Stimulated activated CD8-positive, alpha-beta memory T cell treated with anti-CD3 and anti-CD28 coated beads, Interleukin-15, amount 100 ng/mL, for 4 hours (primary cell): ENCODE data around the gene SIGLEC6.

Experiments used
- DNase-seq, 2 donors: peaks; one replicate each; pipeline ENCODE4 v3.0.0-alpha.2; 2020; ENCODE audit warnings: low read depth in 2 of 2

SIGLEC6 gene

GRCh38 chr19:51476164-51476563 lies 55.3 kb downstream of the SIGLEC6 start:
- no peak for DNase-seq

GRCh38 chr19:51473009-51473707 lies 58.3 kb downstream of the SIGLEC6 start:
- DNase-seq = peak; percentile 46 to 78

- DNase-seq = no peak
Measured at GRCh38 chr19:51472607-51473006, 58.9 kb downstream of the SIGLEC6 start.

- DNase-seq = no peak
Measured at GRCh38 chr19:51471527-51471926, 59.9 kb downstream of the SIGLEC6 start.

- no peak for DNase-seq
Measured at GRCh38 chr19:51470966-51471365, 60.5 kb downstream of the SIGLEC6 start.

- DNase-seq = no peak
Measured at GRCh38 chr19:51469629-51470028, 61.8 kb downstream of the SIGLEC6 start.

- DNase-seq = no peak
Measured at GRCh38 chr19:51469162-51469561, 62.3 kb downstream of the SIGLEC6 start.

- DNase-seq = no peak
Measured at GRCh38 chr19:51468545-51468920, 62.9 kb downstream of the SIGLEC6 start.

- no peak for DNase-seq
Measured at GRCh38 chr19:51467864-51468544, 63.5 kb downstream of the SIGLEC6 start.
